K562 (cell line): ENCODE results near the gene CD34. TPM values are rescaled to one million over a fixed set of nuclear protein-coding genes. Genes with fewer than 3 reads are reported as not detected.

Source experiments
- HNRNPLL ChIP-seq: fragments of 200-400 bp; formaldehyde crosslinking; IDR thresholded peaks from 2 replicates; pipeline ENCODE4 v1.6.1; 2017; ENCODE audit warnings: low read length, low read depth, mild to moderate bottlenecking; ENCODE audit not compliant: poor library complexity, severe bottlenecking
- MAZ ChIP-seq, 2 experiments: fragments of 450-650 bp in 1 of 2; sonication (generic) in 1 of 2; formaldehyde crosslinking; IDR thresholded peaks in 1 of 2; conservative IDR thresholded peaks in 1 of 2; 2 replicates each; pipeline versions ENCODE4 v1.4.0 to v1.5.0; 2020; ENCODE audit warnings: mild to moderate bottlenecking in 1 of 2, missing genetic modification reagents in 1 of 2
- POLR2AphosphoS2 ChIP-seq: IDR thresholded peaks from 2 replicates; pipeline ENCODE4 v1.6.1; 2012; ENCODE audit warnings: low read length, improper control_type of control experiment
- SMARCA5 ChIP-seq: fragments of 450-650 bp; IDR thresholded peaks from 2 replicates; pipeline ENCODE4 v1.6.1; 2016
- STAG1 ChIP-seq: sonication (generic); formaldehyde crosslinking; IDR thresholded peaks from 2 replicates; pipeline ENCODE4 v1.5.0; 2020; ENCODE audit warnings: missing genetic modification reagents, borderline replicate concordance
- polyA plus RNA-seq, 8 experiments: library from polyadenylated mRNA; depleted of rRNA in 4 of 8; stranded (reverse) in 5 of 8; unstranded in 3 of 8; fragments of >200 nt; fragmentation: Nextera tagmentation in 2 of 8; fragmentation: Illumina TruSeq in 1 of 8; extraction: Ambion mirVana in 2 of 8; extraction: Trizol in 1 of 8; gene quantifications; 2 replicates each; pipeline versions ENCODE4 v1.2.1 to v1.2.3, GENCODE V29; 2011 to 2014; ENCODE audit warnings: inconsistent platforms in 1 of 8, missing spikeins in 1 of 8
- total RNA-seq, 7 experiments: library from RNA; depleted of rRNA in 6 of 7; stranded (reverse); fragments of >200 nt in 6 of 7; fragmentation: Illumina TruSeq in 2 of 7; extraction: Trizol in 2 of 7; gene quantifications; 2 replicates each; pipeline versions ENCODE4 v1.2.1 to v1.2.3, GENCODE V29; 2011 to 2021; ENCODE audit warnings: low replicate concordance in 1 of 7
- TF ChIP-seq, protein P1 (sequence below): fragments of 200-800 bp; sonication (Bioruptor generic); IDR thresholded peaks from 2 replicates; pipeline ENCODE4 v1.6.1; 2016; ENCODE audit warnings: missing genetic modification characterization, missing compliant biosample characterization
- TF ChIP-seq, protein P2 (sequence below): fragments of 450-650 bp; IDR thresholded peaks from 2 replicates; pipeline ENCODE4 v1.6.1; 2018; ENCODE audit warnings: mild to moderate bottlenecking, low read depth; ENCODE audit not compliant: partially characterized antibody
- TF ChIP-seq, protein P3 (sequence below), 3 experiments: IDR thresholded peaks in 2 of 3; conservative IDR thresholded peaks in 1 of 3; 2 replicates each; pipeline ENCODE4 v1.5.1; 2011 to 2012; ENCODE audit warnings: low read length in 3 of 3, mild to moderate bottlenecking in 3 of 3, control low read depth in 2 of 3, improper control_type of control experiment in 1 of 3, inconsistent platforms in 1 of 3, low read depth in 1 of 3, mixed read lengths in 1 of 3, moderate library complexity in 1 of 3; ENCODE audit not compliant: insufficient read depth in 2 of 3
- TF ChIP-seq, protein P4 (sequence below): fragments of 150-350 bp; IDR thresholded peaks from 2 replicates; pipeline ENCODE4 v1.6.1; 2014; ENCODE audit warnings: low read depth, mild to moderate bottlenecking, low read length, borderline replicate concordance

CD34 gene
- total and polyA plus RNA-seq, 9 of the 15 experiments (the other 6 are each of a cell fraction or from before 2014, with no cell fraction given), result not detected

DNA sequence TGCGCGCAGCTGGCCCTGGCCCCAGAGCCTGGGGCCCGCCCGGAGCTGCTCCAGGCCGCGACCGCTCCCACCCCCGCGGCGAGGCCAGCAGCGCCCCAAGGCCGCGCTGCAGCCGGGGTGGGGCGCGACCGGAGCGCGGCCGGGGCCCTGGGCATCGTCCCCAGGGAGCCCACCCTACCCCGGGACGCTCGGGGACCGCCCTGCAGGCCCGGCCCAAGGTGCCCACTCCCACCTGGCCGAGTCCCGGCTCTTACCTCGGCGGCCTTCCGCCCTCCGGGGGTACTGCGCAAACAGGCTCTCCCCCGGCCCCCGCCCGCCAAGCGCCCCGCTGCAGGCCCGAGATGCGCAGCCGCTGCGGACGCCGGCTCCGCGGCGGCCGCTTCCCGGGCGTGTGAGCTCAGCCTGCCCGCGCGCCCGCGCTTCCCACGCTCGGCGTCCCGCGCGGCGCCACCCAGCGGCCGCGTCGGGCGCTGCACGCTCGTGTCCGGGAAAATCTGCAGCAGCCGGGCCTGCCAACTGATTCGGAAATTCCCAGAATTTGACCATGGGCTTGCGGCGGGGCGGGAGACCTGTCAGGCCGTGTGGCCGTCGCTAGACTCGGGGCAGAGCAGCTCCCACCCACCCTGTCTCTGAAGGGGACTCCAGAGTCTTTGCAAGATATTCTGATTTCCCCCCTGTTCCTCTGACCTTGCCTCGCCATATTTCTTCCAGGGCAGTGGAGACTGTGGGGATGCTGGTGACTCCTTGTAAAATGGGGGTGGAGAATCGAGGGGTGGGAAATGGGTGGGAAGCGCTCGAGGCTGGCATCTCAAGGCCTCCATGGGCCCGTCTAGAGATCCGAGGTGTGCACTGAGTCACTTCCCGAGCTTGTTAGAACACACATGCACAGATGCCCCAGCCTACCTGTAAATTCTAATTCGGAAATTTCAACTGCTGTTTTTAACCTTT, 41.9 kb downstream of the CD34 start (continued):
- TF ChIP-seq, protein P1, sequence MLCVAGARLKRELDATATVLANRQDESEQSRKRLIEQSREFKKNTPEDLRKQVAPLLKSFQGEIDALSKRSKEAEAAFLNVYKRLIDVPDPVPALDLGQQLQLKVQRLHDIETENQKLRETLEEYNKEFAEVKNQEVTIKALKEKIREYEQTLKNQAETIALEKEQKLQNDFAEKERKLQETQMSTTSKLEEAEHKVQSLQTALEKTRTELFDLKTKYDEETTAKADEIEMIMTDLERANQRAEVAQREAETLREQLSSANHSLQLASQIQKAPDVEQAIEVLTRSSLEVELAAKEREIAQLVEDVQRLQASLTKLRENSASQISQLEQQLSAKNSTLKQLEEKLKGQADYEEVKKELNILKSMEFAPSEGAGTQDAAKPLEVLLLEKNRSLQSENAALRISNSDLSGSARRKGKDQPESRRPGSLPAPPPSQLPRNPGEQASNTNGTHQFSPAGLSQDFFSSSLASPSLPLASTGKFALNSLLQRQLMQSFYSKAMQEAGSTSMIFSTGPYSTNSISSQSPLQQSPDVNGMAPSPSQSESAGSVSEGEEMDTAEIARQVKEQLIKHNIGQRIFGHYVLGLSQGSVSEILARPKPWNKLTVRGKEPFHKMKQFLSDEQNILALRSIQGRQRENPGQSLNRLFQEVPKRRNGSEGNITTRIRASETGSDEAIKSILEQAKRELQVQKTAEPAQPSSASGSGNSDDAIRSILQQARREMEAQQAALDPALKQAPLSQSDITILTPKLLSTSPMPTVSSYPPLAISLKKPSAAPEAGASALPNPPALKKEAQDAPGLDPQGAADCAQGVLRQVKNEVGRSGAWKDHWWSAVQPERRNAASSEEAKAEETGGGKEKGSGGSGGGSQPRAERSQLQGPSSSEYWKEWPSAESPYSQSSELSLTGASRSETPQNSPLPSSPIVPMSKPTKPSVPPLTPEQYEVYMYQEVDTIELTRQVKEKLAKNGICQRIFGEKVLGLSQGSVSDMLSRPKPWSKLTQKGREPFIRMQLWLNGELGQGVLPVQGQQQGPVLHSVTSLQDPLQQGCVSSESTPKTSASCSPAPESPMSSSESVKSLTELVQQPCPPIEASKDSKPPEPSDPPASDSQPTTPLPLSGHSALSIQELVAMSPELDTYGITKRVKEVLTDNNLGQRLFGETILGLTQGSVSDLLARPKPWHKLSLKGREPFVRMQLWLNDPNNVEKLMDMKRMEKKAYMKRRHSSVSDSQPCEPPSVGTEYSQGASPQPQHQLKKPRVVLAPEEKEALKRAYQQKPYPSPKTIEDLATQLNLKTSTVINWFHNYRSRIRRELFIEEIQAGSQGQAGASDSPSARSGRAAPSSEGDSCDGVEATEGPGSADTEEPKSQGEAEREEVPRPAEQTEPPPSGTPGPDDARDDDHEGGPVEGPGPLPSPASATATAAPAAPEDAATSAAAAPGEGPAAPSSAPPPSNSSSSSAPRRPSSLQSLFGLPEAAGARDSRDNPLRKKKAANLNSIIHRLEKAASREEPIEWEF (CRISPR knock-in tag), result no peak
- no peak for TF ChIP-seq SMARCA5
- TF ChIP-seq MAZ (CRISPR knock-in tag; conservative IDR thresholded peaks at IDR 0.05 in 1 of 2, IDR thresholded peaks at IDR 0.05 in 1 of 2), result peak in 1 of 2 experiments; percentile 86; a peak in 2 of 4 replicates
- TF ChIP-seq, protein P2, sequence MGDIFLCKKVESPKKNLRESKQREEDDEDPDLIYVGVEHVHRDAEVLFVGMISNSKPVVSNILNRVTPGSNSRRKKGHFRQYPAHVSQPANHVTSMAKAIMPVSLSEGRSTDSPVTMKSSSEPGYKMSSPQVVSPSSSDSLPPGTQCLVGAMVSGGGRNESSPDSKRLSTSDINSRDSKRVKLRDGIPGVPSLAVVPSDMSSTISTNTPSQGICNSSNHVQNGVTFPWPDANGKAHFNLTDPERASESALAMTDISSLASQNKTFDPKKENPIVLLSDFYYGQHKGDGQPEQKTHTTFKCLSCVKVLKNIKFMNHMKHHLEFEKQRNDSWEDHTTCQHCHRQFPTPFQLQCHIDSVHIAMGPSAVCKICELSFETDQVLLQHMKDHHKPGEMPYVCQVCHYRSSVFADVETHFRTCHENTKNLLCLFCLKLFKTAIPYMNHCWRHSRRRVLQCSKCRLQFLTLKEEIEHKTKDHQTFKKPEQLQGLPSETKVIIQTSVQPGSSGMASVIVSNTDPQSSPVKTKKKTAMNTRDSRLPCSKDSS, result no peak
- TF ChIP-seq, protein P3, sequence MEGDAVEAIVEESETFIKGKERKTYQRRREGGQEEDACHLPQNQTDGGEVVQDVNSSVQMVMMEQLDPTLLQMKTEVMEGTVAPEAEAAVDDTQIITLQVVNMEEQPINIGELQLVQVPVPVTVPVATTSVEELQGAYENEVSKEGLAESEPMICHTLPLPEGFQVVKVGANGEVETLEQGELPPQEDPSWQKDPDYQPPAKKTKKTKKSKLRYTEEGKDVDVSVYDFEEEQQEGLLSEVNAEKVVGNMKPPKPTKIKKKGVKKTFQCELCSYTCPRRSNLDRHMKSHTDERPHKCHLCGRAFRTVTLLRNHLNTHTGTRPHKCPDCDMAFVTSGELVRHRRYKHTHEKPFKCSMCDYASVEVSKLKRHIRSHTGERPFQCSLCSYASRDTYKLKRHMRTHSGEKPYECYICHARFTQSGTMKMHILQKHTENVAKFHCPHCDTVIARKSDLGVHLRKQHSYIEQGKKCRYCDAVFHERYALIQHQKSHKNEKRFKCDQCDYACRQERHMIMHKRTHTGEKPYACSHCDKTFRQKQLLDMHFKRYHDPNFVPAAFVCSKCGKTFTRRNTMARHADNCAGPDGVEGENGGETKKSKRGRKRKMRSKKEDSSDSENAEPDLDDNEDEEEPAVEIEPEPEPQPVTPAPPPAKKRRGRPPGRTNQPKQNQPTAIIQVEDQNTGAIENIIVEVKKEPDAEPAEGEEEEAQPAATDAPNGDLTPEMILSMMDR (IDR thresholded peaks at IDR 0.05 in 2 of 3, conservative IDR thresholded peaks at IDR 0.05 in 1 of 3; ENCODE audit: insufficient read depth in 2 of 3, low read depth in 1 of 3, low read length in 3 of 3), result peak; percentile 83 to 92 (median 87)
- TF ChIP-seq, protein P4, sequence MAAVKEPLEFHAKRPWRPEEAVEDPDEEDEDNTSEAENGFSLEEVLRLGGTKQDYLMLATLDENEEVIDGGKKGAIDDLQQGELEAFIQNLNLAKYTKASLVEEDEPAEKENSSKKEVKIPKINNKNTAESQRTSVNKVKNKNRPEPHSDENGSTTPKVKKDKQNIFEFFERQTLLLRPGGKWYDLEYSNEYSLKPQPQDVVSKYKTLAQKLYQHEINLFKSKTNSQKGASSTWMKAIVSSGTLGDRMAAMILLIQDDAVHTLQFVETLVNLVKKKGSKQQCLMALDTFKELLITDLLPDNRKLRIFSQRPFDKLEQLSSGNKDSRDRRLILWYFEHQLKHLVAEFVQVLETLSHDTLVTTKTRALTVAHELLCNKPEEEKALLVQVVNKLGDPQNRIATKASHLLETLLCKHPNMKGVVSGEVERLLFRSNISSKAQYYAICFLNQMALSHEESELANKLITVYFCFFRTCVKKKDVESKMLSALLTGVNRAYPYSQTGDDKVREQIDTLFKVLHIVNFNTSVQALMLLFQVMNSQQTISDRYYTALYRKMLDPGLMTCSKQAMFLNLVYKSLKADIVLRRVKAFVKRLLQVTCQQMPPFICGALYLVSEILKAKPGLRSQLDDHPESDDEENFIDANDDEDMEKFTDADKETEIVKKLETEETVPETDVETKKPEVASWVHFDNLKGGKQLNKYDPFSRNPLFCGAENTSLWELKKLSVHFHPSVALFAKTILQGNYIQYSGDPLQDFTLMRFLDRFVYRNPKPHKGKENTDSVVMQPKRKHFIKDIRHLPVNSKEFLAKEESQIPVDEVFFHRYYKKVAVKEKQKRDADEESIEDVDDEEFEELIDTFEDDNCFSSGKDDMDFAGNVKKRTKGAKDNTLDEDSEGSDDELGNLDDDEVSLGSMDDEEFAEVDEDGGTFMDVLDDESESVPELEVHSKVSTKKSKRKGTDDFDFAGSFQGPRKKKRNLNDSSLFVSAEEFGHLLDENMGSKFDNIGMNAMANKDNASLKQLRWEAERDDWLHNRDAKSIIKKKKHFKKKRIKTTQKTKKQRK, result no peak
- TF ChIP-seq HNRNPLL, result peak; percentile 64
- TF ChIP-seq STAG1 (CRISPR knock-in tag), result no peak
- TF ChIP-seq POLR2AphosphoS2, result no peak
